ENCODE results near the gene HIGD1B.
A peak's percentile ranks its signal among the peaks of the same experiment; 100 is the strongest.

Gene HIGD1B

DNA sequence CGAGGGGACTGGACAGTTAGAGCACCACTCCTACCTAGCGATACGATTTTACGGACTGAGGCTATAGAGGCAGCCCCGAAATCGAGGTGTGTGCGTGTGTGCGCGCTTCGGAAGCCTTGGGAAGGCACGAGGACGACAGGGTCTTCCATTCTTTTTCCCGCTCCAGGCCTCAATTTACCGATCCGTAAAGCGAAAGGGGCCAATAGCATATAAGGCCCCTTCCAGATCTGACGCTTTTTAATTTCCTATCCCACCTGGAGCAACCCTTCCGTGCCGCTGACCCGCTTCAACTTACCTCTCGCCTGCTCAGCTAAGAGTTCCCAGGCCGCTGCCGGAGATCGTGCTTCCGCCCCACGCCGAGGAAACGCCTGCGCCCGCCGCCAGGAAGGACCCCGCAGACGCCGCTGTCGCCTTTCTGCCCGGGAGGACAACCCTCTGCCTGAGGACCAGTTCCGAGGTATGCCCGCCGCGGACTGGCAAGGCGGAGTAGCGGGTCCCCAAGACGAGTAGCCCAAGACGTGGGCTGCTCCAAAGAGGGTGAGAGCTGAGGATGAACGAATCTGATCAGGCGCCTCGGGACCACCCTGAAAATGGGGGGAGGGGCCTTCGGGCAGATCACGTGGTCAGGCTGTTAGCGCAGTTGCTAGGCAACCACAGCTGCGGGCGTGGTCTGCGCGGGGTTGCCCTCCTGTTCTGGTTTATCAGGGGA lies 51.5 kb downstream of the HIGD1B start, which contains the start of gene EFTUD2:
TSS of gene EFTUD2 (minus strand) at position 372 of the 709 bp plus-strand sequence. CDS start 4,924 bp downstream, outside the sequence.
- Histone ChIP-seq H3K9me3 (ENCODE audit: control insufficient read depth, insufficient read depth, low read depth, low read length) (no peaks in the 10 kb centered on the region), H3K36me3 (ENCODE audit: control insufficient read depth in 2 of 2, insufficient read depth in 1 of 2, low read length in 2 of 2) (peaks cover 10 to 32% of the 10 kb centered on the region in 2 experiments), H3K4me1 (ENCODE audit: control insufficient read depth, insufficient read depth, low read length) (peaks cover 24% of the 10 kb centered on the region), H3K4me3 (ENCODE audit: low read depth, low read length) (peak within 1 kb of the TSS; percentile 74), H3K27ac (ENCODE audit: extremely low read depth, low read depth, low read length) (peak within 1 kb of the TSS; percentile 93)
- ChIA-PET CTCF (interaction anchor here (0.6 to 8.3 kb wide), 12 partner anchors 13 to 298 kb away, joined by 3 to 74 read pairs (median 4); partner anchors contain the start of genes ACBD4 and DCAKD), POLR2A (interaction anchor here (0.6 to 2.1 kb wide), 15 partner anchors 14 to 367 kb away, joined by 3 to 10 read pairs (median 4); partner anchors contain the start of genes HEXIM1, HEXIM2, KIF18B and NMT1)
- peak; percentile 80 for TF ChIP-seq ZBTB26 (tag by site-specific recombination; optimal IDR thresholded peaks at IDR 0.05)
- TF ChIP-seq, protein P1, sequence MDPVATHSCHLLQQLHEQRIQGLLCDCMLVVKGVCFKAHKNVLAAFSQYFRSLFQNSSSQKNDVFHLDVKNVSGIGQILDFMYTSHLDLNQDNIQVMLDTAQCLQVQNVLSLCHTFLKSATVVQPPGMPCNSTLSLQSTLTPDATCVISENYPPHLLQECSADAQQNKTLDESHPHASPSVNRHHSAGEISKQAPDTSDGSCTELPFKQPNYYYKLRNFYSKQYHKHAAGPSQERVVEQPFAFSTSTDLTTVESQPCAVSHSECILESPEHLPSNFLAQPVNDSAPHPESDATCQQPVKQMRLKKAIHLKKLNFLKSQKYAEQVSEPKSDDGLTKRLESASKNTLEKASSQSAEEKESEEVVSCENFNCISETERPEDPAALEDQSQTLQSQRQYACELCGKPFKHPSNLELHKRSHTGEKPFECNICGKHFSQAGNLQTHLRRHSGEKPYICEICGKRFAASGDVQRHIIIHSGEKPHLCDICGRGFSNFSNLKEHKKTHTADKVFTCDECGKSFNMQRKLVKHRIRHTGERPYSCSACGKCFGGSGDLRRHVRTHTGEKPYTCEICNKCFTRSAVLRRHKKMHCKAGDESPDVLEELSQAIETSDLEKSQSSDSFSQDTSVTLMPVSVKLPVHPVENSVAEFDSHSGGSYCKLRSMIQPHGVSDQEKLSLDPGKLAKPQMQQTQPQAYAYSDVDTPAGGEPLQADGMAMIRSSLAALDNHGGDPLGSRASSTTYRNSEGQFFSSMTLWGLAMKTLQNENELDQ (tag by site-specific recombination; IDR thresholded peaks at IDR 0.05; ENCODE audit: low read depth) = no peak
- no peak for TF ChIP-seq ZNF530 (tag by site-specific recombination; IDR thresholded peaks at IDR 0.05; ENCODE audit: low read depth)
- TF ChIP-seq ZNF501 (tag by site-specific recombination; IDR thresholded peaks at IDR 0.05) = peak; percentile 88
- no peak for TF ChIP-seq ZNF112 (tag by site-specific recombination; IDR thresholded peaks at IDR 0.05)
- 0 out of 2 replicates have a peak, but pooled peaks have one; percentile 2 for TF ChIP-seq ZNF792 (tag by site-specific recombination; IDR thresholded peaks at IDR 0.05)
- peak; percentile 31; the same call in 1 of the 2 replicates for TF ChIP-seq PRDM6 (tag by site-specific recombination; IDR thresholded peaks at IDR 0.05)
- TF ChIP-seq ZNF664 (tag by site-specific recombination; IDR thresholded peaks at IDR 0.05) = no peak
- TF ChIP-seq ZNF645 (tag by site-specific recombination; IDR thresholded peaks at IDR 0.05) = no peak
- TF ChIP-seq ZNF660 (tag by site-specific recombination; IDR thresholded peaks at IDR 0.05) = peak; percentile 86
- peak; percentile 97 for TF ChIP-seq ZNF324 (tag by site-specific recombination; IDR thresholded peaks at IDR 0.05)
- no peak; the same call in 1 of the 2 replicates for TF ChIP-seq GFI1B (tag by site-specific recombination; IDR thresholded peaks at IDR 0.05)
- TF ChIP-seq SCRT1 (tag by site-specific recombination; IDR thresholded peaks at IDR 0.05; ENCODE audit: borderline replicate concordance) = no peak
- TF ChIP-seq ZXDB (tag by site-specific recombination; IDR thresholded peaks at IDR 0.05) = peak; percentile 99
- TF ChIP-seq, protein P2, sequence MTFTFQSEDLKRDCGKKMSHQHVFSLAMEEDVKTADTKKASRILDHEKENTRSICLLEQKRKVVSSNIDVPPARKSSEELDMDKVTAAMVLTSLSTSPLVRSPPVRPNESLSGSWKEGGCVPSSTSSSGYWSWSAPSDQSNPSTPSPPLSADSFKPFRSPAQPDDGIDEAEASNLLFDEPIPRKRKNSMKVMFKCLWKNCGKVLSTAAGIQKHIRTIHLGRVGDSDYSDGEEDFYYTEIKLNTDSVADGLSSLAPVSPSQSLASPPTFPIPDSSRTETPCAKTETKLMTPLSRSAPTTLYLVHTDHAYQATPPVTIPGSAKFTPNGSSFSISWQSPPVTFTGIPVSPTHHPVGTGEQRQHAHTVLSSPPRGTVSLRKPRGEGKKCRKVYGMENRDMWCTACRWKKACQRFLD (tag by site-specific recombination; IDR thresholded peaks at IDR 0.05) = peak; percentile 30; the same call in 1 of the 2 replicates
- no peak for TF ChIP-seq ZFP41 (tag by site-specific recombination; IDR thresholded peaks at IDR 0.05; ENCODE audit: borderline replicate concordance)
- no peak for TF ChIP-seq TRIM28 (IDR thresholded peaks at IDR 0.05; ENCODE audit: borderline replicate concordance, low read length)
- no peak for TF ChIP-seq ATF2 (tag by site-specific recombination; IDR thresholded peaks at IDR 0.05; ENCODE audit: low read depth)
- no peak for TF ChIP-seq ZNF571 (tag by site-specific recombination; IDR thresholded peaks at IDR 0.05)
- no peak for TF ChIP-seq BCL11A (tag by site-specific recombination; IDR thresholded peaks at IDR 0.05; ENCODE audit: low read depth)
- 0 out of 2 replicates have a peak, but pooled peaks have one; percentile 28 for TF ChIP-seq OSR2 (tag by site-specific recombination; IDR thresholded peaks at IDR 0.05)
- peak; percentile 68; the same call in 1 of the 2 replicates for TF ChIP-seq KLF1 (tag by site-specific recombination; IDR thresholded peaks at IDR 0.05)
- TF ChIP-seq KLF8 (tag by site-specific recombination; IDR thresholded peaks at IDR 0.05) = peak; percentile 94
- TF ChIP-seq MYNN (tag by site-specific recombination; IDR thresholded peaks at IDR 0.05; ENCODE audit: borderline replicate concordance) = no peak
- 0 out of 2 replicates have a peak, but pooled peaks have one; percentile 72 for TF ChIP-seq YY1 (tag by site-specific recombination; IDR thresholded peaks at IDR 0.05)
